Activated T-helper 9 cell treated with anti-CD3 and anti-CD28 coated beads, Interleukin-2, amount 50 U/mL, for 16 hours (primary cell): ENCODE results near the gene NAAA.
"Not testable (repeated sequence)": the region's sequence is repeated elsewhere in the genome, so short reads cannot be mapped to it uniquely, and the experiment has no call there.

Experiments
- DNase-seq: peaks from one replicate; pipeline ENCODE4 v3.0.0-alpha.2; 2020; ENCODE audit warnings: low read depth

Gene NAAA

GRCh38 chr4:75919920-75920319, 20.9 kb downstream of the NAAA start:
- no peak for DNase-seq

GRCh38 chr4:75916091-75916661, 24.6 kb downstream of the NAAA start:
- no peak for DNase-seq

- DNase-seq = no peak
Observed at GRCh38 chr4:75912968-75913367, 27.8 kb downstream of the NAAA start.

- DNase-seq = not testable (repeated sequence)
Observed at GRCh38 chr4:75910831-75911230, 30.0 kb downstream of the NAAA start.

GRCh38 chr4:75909405-75909804, 31.4 kb downstream of the NAAA start:
- DNase-seq = no peak

- DNase-seq = no peak
Observed at GRCh38 chr4:75908555-75908954, 32.3 kb downstream of the NAAA start.

GRCh38 chr4:75907966-75908365, 32.8 kb downstream of the NAAA start:
- no peak for DNase-seq

- DNase-seq = no peak
Observed at GRCh38 chr4:75904076-75904475, 36.7 kb downstream of the NAAA start.

- DNase-seq = no peak
Observed at GRCh38 chr4:75902352-75902751, 38.5 kb downstream of the NAAA start, which contains the start of gene PPEF2. Gene PPEF2, minus strand, starts transcription at chr4:75902452. Its CDS starts 6,127 bp downstream, at chr4:75896325.

- no peak for DNase-seq
Observed at GRCh38 chr4:75898536-75898935, 42.3 kb downstream of the NAAA start.

GRCh38 chr4:75895744-75896314, 45.0 kb downstream of the NAAA start:
- DNase-seq = no peak

- no peak for DNase-seq
Observed at GRCh38 chr4:75892508-75892907, 48.3 kb downstream of the NAAA start.

GRCh38 chr4:75891611-75892010, 49.2 kb downstream of the NAAA start:
- no peak for DNase-seq

- DNase-seq = no peak
Observed at GRCh38 chr4:75889537-75890199, 51.1 kb downstream of the NAAA start.

GRCh38 chr4:75886104-75886503, 54.7 kb downstream of the NAAA start:
- DNase-seq = no peak

- no peak for DNase-seq
Observed at GRCh38 chr4:75881476-75881875, 59.3 kb downstream of the NAAA start.

- DNase-seq = no peak
Observed at GRCh38 chr4:75880278-75880677, 60.5 kb downstream of the NAAA start.

- no peak for DNase-seq
Observed at GRCh38 chr4:75878246-75878756, 62.5 kb downstream of the NAAA start.

- no peak for DNase-seq
Observed at GRCh38 chr4:75876218-75876617, 64.6 kb downstream of the NAAA start.

GRCh38 chr4:75869100-75869499, 71.7 kb downstream of the NAAA start:
- no peak for DNase-seq

GRCh38 chr4:75867130-75867529, 73.7 kb downstream of the NAAA start:
- DNase-seq = no peak
